GM15510 (cell line): ENCODE data around the gene CACNB3.
A peak's percentile ranks its signal among the peaks of the same experiment; 100 is the strongest.

Experiments used
- POLR2A ChIP-seq: IDR thresholded peaks from 3 replicates; pipeline ENCODE4 v1.6.1; 2011; ENCODE audit warnings: borderline replicate concordance; ENCODE audit not compliant: insufficient read length; ENCODE audit errors: extremely low read depth

The CACNB3 gene

GRCh38 chr12:48807981-48808380 is 10.3 kb upstream of the CACNB3 start:
- no peak for TF ChIP-seq POLR2A

GRCh38 chr12:48810903-48811431 is 7.3 kb upstream of the CACNB3 start:
- no peak for TF ChIP-seq POLR2A

- no peak for TF ChIP-seq POLR2A
Measured at GRCh38 chr12:48811437-48812090, 6.7 kb upstream of the CACNB3 start.

- TF ChIP-seq POLR2A: no peak
Measured at GRCh38 chr12:48812389-48812788, 5.9 kb upstream of the CACNB3 start.

- TF ChIP-seq POLR2A: no peak
Measured at GRCh38 chr12:48813465-48814261, 4.6 kb upstream of the CACNB3 start.

DNA sequence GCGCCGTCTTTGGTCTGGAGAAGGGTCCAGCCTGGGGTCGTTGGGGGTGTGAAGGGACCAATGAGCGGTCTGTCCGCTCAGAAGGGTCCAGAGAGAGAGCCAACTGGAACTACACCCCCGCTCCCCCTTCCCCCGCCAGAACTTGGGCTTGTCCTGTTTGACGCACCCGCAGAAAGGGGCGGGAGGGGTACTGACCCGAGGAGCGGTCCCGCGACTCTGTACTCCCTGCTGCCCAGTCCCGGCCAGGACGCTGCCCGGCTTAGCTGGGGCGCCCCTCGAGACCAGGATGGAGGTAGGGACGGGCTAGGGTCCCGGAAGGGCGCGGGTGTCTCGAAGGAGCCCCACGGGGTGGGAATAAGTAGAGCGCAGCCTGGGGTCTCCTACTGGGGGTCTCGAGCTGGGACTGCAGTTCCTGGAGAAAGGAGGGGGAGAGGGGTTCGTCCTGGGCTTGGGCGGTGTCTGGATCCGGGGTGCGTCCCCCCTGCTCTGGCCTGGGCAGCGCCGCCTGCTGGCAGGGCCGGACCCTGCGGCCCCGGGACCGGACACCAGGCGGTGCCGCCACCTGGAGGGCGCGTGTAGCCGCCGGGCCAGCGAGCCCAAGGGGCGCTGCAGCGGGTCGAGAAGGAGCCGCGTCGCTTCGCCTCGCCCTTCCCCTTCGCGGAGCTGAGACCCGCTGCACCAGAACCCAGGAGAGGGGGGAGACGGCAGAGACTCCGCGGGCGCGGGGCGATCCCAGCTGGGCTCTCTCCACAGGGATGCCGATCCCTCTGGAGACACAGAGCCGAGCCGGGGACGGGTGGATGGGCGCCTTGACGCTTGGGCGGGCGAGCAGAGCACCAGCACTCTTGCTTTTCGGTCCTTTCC is 3.8 kb upstream of the CACNB3 start:
- TF ChIP-seq POLR2A: peak; percentile 64

GRCh38 chr12:48815126-48816110 is 2.9 kb upstream of the CACNB3 start:
- no peak for TF ChIP-seq POLR2A

- no peak for TF ChIP-seq POLR2A
Measured at GRCh38 chr12:48816143-48816854, 2.0 kb upstream of the CACNB3 start.

DNA sequence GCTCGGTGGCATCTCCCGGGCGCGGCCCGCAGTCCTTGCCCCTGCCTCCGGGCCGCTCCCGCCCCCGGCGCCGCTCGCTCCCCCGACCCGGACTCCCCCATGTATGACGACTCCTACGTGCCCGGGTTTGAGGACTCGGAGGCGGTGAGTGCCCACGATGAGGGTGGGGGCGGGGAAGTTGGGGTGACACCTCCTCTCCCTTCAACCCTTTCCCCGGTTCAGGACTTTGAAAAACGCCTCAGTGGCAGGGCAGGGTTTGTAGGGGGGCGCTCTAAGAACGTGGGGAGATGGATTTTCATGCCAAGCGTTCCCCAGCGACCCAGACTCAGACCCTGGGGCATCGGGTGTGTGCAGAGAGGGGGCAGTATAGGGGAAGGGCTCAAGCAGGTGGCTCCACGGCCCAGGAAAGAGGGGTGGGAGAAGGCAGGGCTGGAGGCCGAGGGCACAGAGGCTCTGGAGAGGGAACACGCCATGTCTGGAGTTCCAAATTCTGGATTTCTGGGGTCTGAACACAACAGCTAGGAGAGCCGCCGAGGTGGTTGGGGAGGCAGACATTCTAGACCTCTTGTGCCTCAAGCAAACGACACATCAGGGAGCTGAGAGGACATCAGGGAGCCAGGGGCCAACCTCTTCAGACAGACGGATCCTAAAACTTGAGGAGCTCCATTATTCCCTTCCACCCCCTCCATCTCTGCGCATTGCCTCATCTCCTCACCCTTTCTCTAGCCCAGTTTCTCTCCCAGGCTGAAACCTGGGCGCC is 715 bp downstream of the CACNB3 start:
- no peak for TF ChIP-seq POLR2A

DNA sequence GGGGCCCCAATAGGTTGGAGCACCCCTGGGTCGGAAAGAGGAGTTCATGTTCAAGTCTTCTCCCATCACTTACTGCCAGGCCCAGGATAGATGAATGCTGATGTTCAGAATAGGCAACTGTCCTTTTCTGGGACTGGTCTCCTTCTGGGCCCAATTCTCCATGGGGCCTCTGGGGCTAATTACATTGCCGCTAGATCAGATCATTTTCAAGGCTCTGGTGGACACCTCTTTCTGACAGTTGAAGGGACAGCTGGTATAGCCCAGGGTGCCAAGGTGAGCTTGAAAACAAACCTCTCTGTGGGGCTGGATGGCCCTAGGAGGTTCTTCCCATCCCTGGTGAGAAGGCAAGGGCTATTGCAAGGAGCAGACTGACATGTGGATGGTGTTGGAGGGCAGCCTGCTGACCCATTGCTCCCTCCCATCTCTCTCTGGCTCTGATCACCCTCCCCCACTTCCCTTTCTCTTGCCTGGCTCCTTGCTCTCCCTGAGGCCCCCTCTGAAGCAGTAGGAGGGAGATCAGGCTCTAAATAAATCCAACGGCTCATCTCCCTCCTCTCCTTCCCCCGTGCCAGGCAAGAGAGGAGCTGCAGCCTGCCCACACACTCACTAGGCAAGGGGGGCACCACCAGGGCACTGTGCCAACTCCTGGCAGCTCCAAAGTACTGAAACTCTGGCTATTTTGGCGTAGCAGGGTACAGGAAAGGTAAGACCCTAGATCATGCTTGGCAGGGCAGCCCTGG is 1.9 kb downstream of the CACNB3 start:
- no peak for TF ChIP-seq POLR2A

- no peak for TF ChIP-seq POLR2A
Measured at GRCh38 chr12:48822139-48822538, 3.8 kb downstream of the CACNB3 start.

DNA sequence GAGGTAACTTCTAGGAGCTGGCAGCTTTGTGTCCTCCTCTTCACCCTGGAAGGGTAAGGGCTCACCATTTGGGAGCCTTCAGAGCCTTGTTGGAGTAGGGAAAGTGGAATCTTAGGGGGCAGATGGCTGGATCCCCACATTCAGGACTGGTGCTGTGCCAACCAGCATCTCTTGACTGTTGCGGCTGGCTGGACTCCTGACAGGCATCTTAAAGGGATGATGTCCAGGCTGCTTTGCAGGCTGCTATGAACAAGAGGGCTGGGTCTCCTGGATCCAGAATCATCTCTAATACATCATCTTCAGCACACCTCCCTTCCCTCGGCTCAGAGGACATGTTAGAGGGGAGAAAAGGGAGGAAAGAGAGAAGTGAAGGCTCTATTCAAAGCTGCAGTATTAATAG is 4.4 kb downstream of the CACNB3 start:
- TF ChIP-seq POLR2A: no peak
